ELF-1 (cell line): ENCODE measurements around the gene KLHL10.

Experiments used
- DNase-seq: peaks from one replicate; pipeline ENCODE4 v3.0.0-alpha.2; 2016; ENCODE audit warnings: low read depth, low spot score

The KLHL10 gene

DNA sequence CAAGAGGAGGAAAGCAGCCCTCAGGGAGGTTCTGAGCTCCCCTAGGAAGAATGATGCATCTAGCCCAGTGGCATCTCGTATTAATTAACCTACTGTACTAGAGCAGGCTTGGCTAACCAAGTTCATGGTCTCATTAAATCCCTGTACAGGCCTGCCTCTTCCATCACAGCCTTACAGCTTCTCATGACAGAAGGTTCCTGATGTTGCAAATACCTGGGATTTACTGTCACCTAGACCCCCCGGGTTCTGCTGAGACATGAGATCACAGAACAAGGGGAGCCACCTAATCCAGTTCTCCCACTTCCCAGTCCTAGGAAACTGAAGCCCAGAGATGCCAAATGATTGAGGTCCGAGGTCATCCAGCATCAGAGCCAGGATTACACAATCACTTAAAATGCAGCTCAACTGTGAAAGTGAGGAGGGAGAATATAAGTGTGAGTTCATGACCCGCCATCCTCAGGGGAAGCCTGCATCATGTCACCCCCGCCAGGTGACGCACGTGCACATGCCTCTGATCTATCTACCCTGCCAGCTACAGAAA lies 57.2 kb downstream of the KLHL10 start:
- DNase-seq: peak; percentile 55

GRCh38 chr17:41895617-41896016 lies 58.0 kb downstream of the KLHL10 start:
- DNase-seq: peak; percentile 18

- DNase-seq: no peak
Observed at GRCh38 chr17:41896726-41897125, 59.1 kb downstream of the KLHL10 start.
